NB4 (cell line): ENCODE measurements around the gene LYST.

Source experiments
- MYC ChIP-seq: IDR thresholded peaks from 2 replicates; pipeline ENCODE4 v1.6.1; 2011; ENCODE audit warnings: low read depth, low read length
- TF ChIP-seq, protein P1 (sequence below): IDR thresholded peaks from one replicate; pipeline ENCODE4 v1.5.1; 2012; ENCODE audit warnings: low read depth, low read length

DNA sequence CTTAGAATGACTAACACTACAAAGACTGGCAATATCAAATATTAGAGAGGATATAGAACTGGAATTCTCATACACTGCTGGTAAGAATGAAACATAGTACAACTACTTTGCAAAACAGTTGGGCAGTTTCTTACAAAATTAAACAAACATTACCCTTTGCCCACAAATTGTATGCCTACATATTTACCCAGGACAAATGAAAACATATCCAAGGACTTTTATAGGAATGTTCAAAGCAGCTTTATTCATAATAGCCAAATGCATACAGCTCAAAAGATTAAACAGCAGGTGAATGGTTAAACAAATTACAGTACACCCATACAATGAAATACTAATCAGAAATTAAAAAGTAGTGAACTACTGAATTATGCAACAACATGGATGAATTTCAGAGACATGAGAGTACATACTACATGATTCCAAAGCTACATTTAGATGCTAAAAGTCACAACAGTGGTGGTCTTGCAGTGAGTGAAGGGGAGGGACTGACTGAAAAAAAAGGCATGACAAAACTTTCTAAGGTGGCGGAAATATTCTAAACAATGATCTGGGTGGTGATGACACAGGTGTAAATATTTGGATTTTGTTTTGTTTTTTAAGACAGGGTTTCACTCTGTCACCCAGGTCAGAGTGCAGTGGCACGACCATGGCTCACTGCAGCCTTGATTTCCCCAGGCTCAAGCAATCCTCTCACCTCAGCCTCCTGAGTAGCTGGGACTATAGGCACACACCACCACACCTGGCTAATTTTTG is 40.4 kb downstream of the LYST start:
- TF ChIP-seq, protein P1, sequence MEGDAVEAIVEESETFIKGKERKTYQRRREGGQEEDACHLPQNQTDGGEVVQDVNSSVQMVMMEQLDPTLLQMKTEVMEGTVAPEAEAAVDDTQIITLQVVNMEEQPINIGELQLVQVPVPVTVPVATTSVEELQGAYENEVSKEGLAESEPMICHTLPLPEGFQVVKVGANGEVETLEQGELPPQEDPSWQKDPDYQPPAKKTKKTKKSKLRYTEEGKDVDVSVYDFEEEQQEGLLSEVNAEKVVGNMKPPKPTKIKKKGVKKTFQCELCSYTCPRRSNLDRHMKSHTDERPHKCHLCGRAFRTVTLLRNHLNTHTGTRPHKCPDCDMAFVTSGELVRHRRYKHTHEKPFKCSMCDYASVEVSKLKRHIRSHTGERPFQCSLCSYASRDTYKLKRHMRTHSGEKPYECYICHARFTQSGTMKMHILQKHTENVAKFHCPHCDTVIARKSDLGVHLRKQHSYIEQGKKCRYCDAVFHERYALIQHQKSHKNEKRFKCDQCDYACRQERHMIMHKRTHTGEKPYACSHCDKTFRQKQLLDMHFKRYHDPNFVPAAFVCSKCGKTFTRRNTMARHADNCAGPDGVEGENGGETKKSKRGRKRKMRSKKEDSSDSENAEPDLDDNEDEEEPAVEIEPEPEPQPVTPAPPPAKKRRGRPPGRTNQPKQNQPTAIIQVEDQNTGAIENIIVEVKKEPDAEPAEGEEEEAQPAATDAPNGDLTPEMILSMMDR, result no peak
- no peak for TF ChIP-seq MYC
